GM10266 (cell line): ENCODE results near the gene TMC1.
A peak's percentile ranks its signal among the peaks of the same experiment; 100 is the strongest.

ENCODE experiments used
- DNase-seq: peaks from one replicate; pipeline ENCODE4 v3.0.0; 2012; ENCODE audit errors: extremely low spot score
- TF ChIP-seq, protein P1 (sequence below): IDR thresholded peaks from 2 replicates; pipeline ENCODE4 v1.5.1; 2012; ENCODE audit warnings: mild to moderate bottlenecking, low read depth; ENCODE audit not compliant: control insufficient read depth, insufficient read depth; ENCODE audit errors: missing control alignments

The TMC1 gene

DNA sequence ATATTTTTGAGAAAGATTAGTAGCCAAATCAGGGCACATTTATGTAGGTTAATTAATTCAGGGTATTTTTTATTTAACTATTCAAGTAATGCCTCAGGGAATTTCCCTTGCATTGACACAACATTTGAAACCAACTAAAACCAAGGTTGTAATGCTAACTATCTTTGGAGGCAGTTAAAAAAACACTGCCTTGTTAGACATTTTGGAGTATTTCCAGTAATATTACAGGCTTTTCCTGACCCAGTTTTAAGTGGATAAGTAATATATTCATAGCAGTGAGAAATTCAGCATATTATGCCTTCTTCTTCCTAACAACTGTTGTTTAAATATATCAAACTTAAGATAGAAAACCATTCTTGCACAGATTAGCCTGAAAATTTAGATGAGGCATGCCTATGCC is 175.1 kb downstream of the TMC1 start:
- no peak for DNase-seq
- TF ChIP-seq, protein P1, sequence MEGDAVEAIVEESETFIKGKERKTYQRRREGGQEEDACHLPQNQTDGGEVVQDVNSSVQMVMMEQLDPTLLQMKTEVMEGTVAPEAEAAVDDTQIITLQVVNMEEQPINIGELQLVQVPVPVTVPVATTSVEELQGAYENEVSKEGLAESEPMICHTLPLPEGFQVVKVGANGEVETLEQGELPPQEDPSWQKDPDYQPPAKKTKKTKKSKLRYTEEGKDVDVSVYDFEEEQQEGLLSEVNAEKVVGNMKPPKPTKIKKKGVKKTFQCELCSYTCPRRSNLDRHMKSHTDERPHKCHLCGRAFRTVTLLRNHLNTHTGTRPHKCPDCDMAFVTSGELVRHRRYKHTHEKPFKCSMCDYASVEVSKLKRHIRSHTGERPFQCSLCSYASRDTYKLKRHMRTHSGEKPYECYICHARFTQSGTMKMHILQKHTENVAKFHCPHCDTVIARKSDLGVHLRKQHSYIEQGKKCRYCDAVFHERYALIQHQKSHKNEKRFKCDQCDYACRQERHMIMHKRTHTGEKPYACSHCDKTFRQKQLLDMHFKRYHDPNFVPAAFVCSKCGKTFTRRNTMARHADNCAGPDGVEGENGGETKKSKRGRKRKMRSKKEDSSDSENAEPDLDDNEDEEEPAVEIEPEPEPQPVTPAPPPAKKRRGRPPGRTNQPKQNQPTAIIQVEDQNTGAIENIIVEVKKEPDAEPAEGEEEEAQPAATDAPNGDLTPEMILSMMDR, result no peak

DNA sequence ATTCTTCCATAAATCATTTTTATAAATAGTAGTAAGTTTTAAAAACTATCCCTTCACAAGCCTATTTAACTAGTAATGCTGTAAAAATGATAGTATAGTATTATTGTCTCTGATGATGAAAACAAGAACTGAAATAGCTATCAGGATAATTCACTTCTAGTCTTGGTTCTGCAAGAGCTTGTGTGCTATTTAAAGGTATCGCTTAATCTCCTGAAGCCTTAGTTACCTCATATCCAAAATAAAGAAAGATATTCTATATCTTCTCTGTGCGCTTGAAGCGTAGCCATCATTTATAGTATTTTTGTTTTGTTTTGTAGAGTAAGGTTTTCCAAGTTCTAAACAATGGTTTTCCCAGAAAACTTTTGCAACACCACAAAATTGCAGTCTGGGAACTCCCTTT is 180.1 kb downstream of the TMC1 start:
- no peak for DNase-seq
- TF ChIP-seq, protein P1, result no peak

DNA sequence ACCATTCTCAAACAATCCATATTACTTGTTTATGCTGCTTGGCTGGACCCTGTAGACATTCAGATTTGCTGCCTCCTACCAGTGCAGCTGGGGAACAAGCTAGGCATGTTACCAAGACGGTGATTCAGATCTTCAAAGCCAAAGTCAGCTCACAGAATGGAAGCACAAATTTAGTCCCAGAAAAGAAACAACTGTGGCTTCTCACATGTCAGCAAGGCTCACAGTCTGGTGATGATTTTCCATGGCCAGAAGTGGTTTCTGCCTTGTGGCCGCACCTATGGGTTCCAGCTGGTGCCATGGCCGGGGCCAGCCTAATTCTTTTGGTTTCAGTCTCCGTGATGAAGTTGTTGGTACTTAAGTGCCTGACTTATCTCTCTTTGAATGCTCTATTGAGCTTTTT is 182.2 kb downstream of the TMC1 start:
- TF ChIP-seq, protein P1, result no peak
- no peak for DNase-seq

DNA sequence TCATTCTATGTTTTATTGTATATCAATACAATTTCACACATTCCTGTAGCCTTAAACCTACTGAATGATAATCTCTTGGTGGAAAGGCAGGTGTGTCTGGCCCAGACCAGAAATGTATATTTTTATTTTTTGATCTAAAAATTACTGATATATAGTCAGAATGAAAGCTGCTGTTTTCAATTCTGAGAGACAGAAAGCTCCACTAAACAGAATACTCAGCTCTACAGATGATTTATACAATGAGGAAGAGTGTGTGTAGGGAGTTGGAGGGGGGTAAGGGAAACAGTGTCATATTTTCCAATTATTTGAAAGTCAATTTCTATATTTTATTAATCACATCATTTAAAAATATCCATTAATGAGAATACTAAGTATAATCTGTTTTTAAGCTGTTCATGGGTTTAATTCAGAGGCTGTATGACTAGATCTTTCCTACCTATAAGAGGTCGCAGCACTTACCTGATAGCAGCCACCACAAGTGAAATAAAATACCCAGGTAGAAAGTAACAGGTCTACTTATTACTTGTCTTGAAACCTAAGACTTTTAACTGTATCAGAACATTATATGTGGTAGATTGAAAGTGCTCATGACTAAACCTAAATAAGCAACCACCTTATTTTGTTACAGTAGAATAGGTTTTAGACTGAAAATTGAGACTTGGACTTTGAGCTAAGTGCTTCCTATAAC is 183.4 kb downstream of the TMC1 start:
- no peak for DNase-seq

DNA sequence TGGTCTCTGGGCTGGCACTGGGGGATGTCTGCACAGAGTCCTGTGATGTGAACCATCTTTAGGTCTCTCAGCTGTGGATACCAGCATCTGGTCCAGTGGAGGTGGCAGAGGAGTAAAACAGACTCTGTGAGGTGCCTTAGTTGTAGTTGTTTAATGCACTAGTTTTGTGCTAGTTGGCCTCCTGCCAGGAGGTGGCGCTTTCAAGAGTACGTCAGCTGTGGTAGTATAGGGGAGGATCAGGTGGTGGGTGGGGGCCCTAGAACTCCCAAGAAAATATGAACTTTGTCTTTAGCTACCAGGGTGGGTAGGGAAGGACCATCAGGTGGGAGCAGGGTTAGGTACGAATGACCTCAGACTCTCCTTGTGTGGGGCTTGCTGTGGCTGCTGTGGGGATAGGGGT is 197.1 kb downstream of the TMC1 start:
- no peak for DNase-seq
- TF ChIP-seq, protein P1, result peak; percentile 8

More for the DNA sequence above, 183.4 kb downstream of the TMC1 start:
- TF ChIP-seq, protein P1, result no peak

DNA sequence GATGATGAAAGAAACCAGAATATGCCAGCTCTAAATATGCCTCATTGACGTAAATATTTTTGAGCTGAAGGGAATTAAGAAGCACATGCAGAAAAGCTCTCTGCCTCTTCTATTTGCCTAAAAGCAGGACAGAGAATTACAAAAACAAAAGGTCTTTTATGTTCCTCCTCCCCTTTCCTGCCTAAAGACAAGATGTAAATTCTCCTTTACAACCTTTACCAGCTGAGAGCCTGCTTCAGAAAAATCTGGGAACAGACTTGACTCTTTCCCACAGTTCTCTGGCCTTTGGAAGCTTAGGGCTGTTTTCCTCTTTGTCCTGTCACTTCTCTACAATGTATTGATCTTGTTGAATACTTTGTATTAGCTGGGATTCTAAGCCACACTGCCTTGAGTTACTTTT is 199.7 kb downstream of the TMC1 start:
- no peak for DNase-seq
- TF ChIP-seq, protein P1, result no peak

DNA sequence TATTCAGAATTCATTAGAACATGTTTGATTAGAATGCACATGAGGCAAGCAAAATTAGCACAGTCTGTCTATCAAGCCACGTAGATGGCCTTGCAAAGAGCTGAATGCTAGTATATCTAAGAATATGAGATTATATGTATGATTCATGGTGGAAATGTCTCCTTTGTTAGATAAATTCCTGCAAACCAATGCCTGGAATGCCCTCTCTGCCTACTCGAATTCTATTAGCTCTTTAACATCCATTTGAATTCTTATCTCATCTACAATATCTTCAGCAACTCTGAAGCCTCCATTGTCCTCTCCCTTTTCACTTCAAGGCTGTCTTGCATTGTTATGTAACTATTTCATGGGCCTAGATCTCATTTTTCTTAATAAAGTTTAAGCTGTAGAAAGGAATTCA is 205.5 kb downstream of the TMC1 start:
- TF ChIP-seq, protein P1, result no peak
- DNase-seq, result no peak
